Esophagus muscularis mucosa (tissue), 4 donors: ENCODE results near the gene UTP15.

Experiments
- EP300 ChIP-seq: sonication (generic); formaldehyde crosslinking; IDR thresholded peaks from one replicate; pipeline ENCODE4 v1.6.1; 2017; ENCODE audit warnings: antibody characterized with exemption
- POLR2A ChIP-seq: fragments of 450-650 bp; IDR thresholded peaks from one replicate; pipeline ENCODE4 v1.6.1; 2017; ENCODE audit warnings: antibody characterized with exemption, moderate library complexity, mild to moderate bottlenecking, low read depth
- TF ChIP-seq, protein P1 (sequence below), 3 experiments: fragments of 200-600 bp in 2 of 3; fragments of 450-650 bp in 1 of 3; sonication (generic) in 2 of 3; IDR thresholded peaks; one replicate each; pipeline ENCODE4 v1.5.1; 2017 to 2019; ENCODE audit warnings: antibody characterized with exemption in 3 of 3, mild to moderate bottlenecking in 2 of 3, moderate library complexity in 1 of 3

DNA sequence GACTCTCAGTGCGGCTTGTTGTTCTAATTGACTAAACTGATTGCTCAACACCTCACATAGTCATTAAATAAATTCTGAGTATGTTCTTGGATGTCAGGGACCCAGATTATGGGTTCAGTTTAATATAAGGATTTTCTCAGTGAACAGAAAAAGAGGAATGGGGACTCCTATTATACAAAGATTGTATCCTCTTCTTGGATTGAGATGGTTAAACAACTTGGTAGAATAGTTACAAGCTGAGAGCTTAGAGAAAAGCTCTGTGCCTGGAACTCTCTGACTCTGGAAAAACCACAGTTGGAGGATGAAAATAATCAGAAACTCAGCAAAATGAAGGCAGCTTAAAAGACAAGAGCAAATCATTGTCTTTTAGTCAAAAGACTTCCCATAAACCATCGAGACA lies 30.6 kb upstream of the UTP15 start:
- no peak for TF ChIP-seq EP300
- TF ChIP-seq, protein P1, sequence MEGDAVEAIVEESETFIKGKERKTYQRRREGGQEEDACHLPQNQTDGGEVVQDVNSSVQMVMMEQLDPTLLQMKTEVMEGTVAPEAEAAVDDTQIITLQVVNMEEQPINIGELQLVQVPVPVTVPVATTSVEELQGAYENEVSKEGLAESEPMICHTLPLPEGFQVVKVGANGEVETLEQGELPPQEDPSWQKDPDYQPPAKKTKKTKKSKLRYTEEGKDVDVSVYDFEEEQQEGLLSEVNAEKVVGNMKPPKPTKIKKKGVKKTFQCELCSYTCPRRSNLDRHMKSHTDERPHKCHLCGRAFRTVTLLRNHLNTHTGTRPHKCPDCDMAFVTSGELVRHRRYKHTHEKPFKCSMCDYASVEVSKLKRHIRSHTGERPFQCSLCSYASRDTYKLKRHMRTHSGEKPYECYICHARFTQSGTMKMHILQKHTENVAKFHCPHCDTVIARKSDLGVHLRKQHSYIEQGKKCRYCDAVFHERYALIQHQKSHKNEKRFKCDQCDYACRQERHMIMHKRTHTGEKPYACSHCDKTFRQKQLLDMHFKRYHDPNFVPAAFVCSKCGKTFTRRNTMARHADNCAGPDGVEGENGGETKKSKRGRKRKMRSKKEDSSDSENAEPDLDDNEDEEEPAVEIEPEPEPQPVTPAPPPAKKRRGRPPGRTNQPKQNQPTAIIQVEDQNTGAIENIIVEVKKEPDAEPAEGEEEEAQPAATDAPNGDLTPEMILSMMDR (IDR thresholded peaks at IDR 0.05), result no peak
- TF ChIP-seq POLR2A, result no peak
